ENCODE data around the gene CD300H.

The CD300H gene

DNA sequence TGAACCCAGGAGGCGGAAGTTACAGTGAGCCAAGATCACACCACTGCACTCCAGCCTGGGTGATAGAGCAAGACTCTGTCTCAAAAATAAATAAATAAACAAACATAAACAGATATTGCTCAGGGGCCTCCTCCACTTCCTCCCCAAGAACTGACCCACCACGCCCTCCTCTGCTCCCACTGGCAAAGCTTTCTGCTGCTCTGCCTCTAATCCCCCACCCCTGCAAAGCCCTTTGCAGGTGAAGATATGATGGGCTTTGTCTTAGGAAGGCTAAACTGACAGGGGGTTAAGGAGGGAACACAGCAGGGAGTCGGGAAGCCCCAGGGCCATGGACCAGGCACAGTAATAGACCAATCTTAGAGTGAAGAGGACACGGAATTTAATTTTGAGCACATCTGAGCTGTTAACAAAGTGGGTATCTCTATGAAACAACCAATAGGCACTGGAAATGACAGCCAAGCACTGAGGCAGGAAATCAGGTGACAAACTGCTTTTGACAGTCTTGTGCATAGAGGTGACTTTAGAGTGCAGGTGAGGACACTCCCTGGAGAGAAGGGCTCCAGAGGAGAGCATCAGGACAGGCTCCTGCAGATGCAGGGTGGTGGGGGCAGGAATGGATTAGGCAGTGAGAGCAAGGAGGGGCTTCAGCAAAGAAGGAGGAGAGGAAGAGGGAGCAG lies 31.2 kb upstream of the CD300H start:
- TF ChIP-seq GATA2 (IDR thresholded peaks at IDR 0.05; ENCODE audit: low read depth, low read length) (no peak), GATA3 (IDR thresholded peaks at IDR 0.05; ENCODE audit: low read depth, low read length) (no peak)

DNA sequence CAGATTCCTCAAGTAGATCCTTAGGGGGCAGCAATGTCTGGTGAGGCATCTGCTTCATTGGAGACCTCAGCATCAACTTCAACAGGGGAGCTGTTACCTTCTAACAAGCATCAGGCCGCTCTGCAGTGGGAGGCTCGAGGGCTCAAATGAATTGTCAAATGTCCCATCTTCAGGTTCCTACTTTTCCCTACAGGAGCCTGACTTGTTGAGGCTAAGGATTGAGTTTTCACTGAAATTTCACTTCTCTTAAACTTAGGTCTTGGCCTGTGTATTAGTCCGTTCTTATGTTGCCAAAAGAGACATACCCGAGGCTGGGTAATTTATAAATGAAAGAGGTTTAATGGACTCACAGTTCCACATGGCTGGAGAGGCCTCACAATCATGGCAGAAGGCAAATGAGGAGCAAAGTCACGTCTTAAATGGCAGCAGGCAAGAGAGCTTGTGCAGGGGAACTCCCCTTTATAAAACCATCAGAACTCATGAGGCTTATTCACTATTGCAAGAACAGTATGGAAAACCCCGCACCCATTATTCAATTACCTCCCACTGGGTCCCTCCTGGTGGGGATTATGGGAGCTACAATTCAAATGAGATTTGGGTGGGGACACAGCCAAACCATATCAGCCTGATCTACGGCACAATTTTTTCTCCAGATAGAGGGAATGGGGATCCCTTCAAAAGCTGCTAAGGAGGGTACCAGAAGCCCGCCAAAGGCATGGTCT lies 29.9 kb upstream of the CD300H start:
- no peak for TF ChIP-seq GATA2 (IDR thresholded peaks at IDR 0.05; ENCODE audit: low read depth, low read length)
- no peak for TF ChIP-seq GATA3 (IDR thresholded peaks at IDR 0.05; ENCODE audit: low read depth, low read length)

DNA sequence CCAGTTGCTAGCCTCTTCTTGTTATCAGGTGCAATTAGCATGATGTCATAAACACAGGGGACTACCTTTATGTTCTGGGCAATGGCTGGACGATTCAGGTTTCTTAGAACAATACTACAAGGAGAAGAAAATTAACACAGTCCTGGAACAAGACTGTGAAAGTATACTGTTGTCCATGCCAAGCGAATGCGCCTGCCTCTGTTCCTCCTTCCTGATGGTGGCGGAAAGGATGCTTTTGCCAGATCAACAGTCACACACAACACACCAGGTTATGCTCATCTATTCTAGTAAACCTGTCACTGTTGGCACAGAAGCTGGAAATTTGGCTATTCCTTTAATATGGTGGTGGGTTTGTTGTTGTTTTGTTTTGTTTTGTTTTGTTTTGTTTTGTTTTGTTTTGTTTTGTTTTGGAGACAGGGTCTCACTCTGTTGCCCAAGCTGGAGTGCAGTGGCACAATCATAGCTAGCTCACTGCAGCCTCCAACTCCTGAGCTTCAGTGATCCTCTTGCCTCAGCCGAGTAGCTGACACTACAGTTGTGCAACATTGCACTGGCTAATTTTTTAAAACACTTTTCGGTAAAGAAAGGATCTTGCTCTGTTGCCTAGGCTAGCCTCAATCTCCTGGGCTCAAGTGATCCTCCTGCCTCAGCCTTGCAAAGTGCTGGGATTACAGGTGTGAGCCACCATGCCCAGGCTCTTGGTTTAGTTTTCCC lies 27.9 kb upstream of the CD300H start:
- TF ChIP-seq GATA2 (IDR thresholded peaks at IDR 0.05; ENCODE audit: low read depth, low read length): no peak
- no peak for TF ChIP-seq GATA3 (IDR thresholded peaks at IDR 0.05; ENCODE audit: low read depth, low read length)

DNA sequence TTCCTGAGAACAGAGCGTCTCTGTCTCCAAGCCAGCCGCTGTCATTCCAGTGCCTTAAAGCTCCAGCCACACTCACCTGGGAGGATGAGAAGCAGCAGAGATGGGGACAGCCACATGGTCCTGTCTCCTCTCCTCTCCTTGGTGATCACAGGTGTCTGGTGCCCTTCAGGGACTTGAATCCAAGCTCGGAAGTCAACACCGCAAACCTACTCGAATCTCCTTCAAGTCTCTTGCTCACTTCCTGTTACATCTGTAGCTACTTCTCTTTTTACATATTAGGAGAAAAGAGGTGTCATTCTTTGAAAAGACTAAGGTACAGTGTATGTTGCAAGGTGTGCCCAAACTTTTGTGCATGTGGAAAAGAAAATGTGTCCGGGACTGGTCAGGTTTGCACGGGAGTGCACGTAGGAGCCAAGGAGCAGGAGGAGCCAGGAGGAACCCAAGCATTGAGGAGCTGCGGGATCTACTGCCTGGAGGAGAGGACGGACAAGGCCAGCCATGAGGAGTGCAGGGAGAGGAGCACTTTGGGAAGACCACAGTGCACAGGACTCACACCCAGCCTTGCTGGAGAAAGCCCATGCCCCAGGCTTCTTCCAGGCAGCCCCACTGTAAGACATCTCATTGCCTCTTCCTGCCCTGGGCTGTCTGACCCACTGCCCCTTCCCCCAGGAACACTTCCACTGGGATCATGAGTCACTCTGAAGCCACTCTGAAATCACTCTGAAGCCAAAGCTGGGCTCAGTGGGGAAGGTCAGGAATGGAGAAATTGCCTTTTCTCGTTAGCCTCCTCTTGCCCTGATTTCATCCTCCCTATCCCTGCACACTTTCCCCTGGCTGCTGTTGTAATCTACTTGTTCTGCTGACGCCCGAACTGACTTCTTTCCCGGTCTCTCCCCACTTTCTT lies 25.0 kb upstream of the CD300H start, which contains the start of gene CD300LD:
TSS of gene CD300LD (minus strand) at position 197 of the 904 bp plus-strand sequence. CDS start at position 116, 81 bp downstream.
- no peak for TF ChIP-seq GATA2 (IDR thresholded peaks at IDR 0.05; ENCODE audit: low read depth, low read length)
- TF ChIP-seq GATA3 (IDR thresholded peaks at IDR 0.05; ENCODE audit: low read depth, low read length): no peak

DNA sequence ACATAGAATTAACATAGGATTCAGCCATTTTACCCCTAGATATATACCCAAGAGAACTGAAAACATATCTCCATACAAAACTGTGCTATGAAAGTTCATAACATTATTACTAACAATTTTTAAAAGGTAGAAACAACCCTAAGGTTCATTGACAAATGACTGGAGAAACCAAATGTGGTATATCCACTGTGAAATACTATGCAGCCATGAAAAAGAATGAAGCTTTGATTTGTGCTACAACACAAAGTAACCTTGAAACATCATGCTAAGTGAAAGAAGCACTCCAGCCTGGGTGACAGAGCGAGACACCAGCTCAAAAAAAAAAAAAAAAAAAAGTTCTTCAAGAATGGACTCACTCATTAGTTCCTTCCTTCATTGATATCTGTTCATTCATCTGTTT lies 24.2 kb upstream of the CD300H start:
- no peak for TF ChIP-seq GATA2 (IDR thresholded peaks at IDR 0.05; ENCODE audit: low read depth, low read length)
- no peak for TF ChIP-seq GATA3 (IDR thresholded peaks at IDR 0.05; ENCODE audit: low read depth, low read length)

DNA sequence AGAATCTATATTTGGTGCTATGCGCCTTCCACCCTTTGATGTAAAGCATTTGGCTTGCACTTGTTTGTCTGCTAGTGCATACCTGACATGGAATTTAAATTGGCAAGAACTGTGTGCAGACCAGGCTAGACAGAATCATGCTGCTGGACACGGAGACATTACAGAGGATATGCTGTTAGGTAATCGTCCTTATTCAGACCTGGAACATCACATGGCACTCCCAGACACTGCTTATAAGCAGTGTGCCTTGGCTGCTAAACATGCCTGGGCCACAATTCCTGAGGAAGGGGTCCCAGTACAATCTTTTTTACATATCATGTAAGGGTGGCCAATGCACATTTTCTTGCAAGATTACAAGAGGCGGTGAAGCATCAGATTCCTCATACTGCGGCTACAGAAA lies 18.4 kb upstream of the CD300H start:
- TF ChIP-seq GATA3 (IDR thresholded peaks at IDR 0.05; ENCODE audit: low read depth, low read length): no peak
- TF ChIP-seq GATA2 (IDR thresholded peaks at IDR 0.05; ENCODE audit: low read depth, low read length): no peak

DNA sequence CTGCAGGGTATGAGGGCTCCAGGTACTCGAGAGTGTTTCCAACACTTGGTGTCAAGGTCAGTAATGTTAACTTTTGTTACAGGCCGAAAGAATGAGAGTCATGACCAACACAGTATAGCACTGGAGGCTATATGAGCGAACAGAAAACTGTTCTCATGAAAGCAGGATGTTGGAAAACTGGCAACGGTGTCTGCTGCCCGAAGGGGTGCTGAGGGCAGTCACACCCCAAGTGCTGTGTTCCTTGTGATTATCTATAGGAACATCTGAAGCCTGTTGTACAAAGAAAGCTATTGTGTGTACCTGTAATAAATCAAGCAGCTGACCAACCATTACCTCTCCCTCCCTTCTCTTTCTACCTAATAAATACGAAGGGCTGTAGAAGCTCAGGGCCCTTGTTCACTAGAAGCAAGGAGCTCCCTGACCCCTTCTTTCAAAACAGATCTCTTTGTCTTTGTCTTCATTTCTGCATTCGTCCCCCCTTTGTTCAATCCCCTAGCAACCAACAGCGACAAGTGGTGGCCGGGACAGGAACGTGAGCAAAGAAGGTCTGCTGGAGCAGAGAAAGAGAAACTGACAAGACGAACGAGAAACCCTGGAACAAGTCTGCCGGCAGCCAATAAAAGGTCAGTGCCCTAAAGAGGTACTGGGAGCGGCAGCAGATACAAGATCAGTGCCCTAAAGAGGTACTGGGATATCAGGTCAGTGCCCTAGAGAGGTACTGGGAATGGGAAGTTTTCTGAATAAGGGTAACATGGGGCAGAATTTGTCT lies 17.2 kb upstream of the CD300H start:
- TF ChIP-seq GATA2 (IDR thresholded peaks at IDR 0.05; ENCODE audit: low read depth, low read length) (no peak), GATA3 (IDR thresholded peaks at IDR 0.05; ENCODE audit: low read depth, low read length) (no peak)

DNA sequence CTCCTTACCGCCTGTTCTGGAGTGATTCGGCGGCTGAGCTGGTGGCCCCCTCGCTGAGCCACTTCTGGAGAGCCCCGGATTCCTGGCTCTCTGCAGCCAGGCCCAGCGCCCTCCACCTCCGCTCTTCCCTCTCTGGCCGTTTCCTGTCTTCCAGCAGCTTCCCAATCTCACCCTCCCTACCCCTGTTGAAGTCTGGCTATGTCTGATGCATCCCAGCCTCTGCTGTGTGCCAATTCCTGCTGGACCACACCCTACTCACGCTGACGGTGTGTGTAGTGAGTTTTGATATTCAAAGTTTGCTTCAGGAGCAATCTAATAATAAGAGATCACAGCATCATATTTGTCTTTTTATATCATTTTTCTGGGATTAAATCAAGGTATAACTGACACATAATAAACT lies 15.3 kb upstream of the CD300H start:
- TF ChIP-seq GATA2 (IDR thresholded peaks at IDR 0.05; ENCODE audit: low read depth, low read length): no peak
- no peak for TF ChIP-seq GATA3 (IDR thresholded peaks at IDR 0.05; ENCODE audit: low read depth, low read length)

DNA sequence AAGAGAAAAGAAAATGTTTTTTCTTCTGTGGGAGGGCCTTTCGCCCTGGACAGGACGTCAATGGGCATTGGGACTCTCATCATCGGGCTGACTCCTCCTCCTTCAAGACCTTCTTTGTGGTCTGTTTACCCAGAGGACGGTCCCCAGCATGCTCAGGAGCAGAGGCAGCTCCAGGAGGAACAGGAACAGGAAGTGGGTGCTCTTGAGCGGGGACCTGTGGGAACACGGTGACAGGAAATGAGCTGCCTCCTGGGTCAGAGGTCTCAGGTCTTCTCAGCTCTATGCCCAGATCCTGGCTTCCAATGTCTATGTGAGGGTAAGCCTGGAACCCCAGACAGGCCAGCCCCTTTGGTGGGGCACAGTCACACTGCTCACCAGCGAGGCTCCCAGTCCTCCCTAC lies 12.6 kb upstream of the CD300H start:
- TF ChIP-seq GATA2 (IDR thresholded peaks at IDR 0.05; ENCODE audit: low read depth, low read length): no peak
- no peak for TF ChIP-seq GATA3 (IDR thresholded peaks at IDR 0.05; ENCODE audit: low read depth, low read length)

DNA sequence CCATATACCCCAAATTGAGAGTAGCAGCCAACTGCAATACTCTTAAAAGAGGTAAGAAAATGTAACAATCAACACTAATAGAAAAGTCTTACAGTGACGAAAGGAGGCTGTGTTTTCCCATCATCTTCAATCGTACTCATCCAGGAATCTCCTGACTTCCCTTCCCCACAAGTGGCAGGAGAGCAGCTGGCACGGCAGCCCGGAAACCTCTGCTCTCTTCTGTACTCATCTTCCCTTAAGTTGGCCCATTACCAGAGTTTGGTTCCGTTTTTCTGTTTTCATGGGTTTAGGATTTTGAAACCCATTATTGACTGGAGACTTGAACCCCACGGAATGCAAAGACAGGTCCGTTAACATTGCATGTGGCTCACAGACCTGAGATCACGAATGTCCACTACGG lies 11.7 kb upstream of the CD300H start:
- no peak for TF ChIP-seq GATA3 (IDR thresholded peaks at IDR 0.05; ENCODE audit: low read depth, low read length)

DNA sequence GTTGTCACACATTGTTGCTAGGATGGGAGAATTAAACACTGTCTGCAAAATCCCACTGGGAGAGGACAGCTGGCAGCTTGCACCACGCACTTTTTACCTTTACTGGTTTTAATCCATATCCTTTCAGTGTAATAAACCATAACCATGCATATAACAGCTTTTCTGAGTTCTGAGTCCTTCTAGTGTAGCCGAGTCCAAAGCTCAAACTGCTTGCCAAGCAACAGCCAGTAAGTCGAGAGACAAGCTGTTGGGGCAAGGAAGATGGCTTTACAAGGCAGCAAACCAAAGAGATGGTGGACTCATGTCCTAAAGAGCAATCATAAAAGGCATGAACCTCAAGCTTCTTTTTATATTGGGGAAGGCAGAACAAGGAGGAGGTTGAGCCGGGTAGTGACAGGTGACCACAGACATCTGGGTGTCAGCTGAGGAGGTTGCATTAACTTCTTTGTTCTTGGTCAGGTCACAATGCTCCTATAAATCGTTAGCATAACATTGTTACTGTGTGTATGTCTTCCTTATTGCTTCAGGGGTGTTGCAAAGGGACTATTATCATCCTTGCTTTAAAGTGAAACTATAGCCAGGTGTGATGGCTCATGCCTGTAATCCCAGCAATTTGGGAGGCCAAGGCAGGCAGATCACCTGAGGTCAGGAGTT lies 7.3 kb upstream of the CD300H start:
- TF ChIP-seq GATA3 (IDR thresholded peaks at IDR 0.05; ENCODE audit: low read depth, low read length) (no peak), GATA2 (IDR thresholded peaks at IDR 0.05; ENCODE audit: low read depth, low read length) (no peak)

DNA sequence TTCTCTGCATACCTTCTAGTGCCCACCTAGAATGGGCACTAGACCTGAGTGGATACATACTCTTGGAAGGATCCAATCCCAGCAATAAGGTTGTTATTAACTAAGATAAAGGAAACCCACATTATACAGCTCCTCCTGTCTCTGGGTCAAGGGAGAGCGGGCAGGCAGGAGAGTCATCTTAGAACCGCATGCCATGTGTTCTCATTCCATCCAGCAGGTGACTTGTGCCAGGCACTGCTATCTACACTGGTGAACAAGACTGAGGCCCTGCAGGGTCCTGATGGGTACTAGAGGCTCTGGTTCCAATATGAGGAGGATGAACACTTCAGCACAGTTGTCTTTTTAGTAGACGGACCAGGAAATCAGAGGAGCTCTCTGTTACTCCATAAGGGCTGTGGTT lies 5.9 kb upstream of the CD300H start:
- no peak for TF ChIP-seq GATA3 (IDR thresholded peaks at IDR 0.05; ENCODE audit: low read depth, low read length)
- TF ChIP-seq GATA2 (IDR thresholded peaks at IDR 0.05; ENCODE audit: low read depth, low read length): no peak
